Transverse colon (tissue), 3 donors: ENCODE measurements around the gene PTPRG.

ENCODE experiments used
- CTCF ChIP-seq, 5 experiments: fragments of 200-600 bp in 3 of 5; fragments of 450-650 bp in 2 of 5; sonication (generic) in 3 of 5; IDR thresholded peaks; 1 replicate in 2 of 5; 2 replicates in 3 of 5; pipeline ENCODE4 v1.5.1; 2016 to 2017; ENCODE audit warnings: antibody characterized with exemption in 5 of 5, inconsistent platforms in 3 of 5, mild to moderate bottlenecking in 2 of 5, moderate library complexity in 1 of 5
- EP300 ChIP-seq: sonication (generic); formaldehyde crosslinking; IDR thresholded peaks from one replicate; pipeline ENCODE4 v1.6.1; 2017; ENCODE audit warnings: antibody characterized with exemption, low read depth

- TF ChIP-seq CTCF (IDR thresholded peaks at IDR 0.05): no peak
- no peak for TF ChIP-seq EP300
These were observed 172.5 kb downstream of the PTPRG start for GRCh38 chr3:61733876-61734275.
